ENCODE measurements around the gene MED12L.
"Not testable (repeated sequence)": the region's sequence is repeated elsewhere in the genome, so short reads cannot be mapped to it uniquely, and the experiment has no call there.

MED12L gene

DNA sequence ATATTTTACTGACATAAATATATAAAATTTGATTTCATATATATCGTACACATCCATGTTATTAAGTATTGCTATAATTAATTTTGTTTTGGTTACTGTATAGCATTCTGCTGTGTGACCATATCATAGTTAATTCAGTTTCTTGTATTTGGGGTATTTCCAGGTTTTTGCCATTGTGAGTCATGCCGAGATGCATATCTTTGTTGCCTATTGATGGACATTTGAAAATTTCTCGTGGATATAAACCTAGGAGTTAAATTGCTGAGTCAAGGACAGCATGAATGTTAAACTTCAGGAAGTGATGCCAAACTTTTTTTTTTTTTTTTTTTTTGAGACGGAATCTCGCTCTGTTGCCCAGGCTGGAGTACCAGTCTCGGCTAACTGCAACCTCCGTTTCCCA is 151.3 kb downstream of the MED12L start:
- no peaks in the 10 kb centered on the region for H3K9me3 ChIP-seq (ENCODE audit: severe bottlenecking)
- DNase-seq = no peak
- TF ChIP-seq CTCF (IDR thresholded peaks at IDR 0.05; ENCODE audit: low read depth, low read length) = no peak

GRCh38 chr3:151242006-151242405 is 156.5 kb downstream of the MED12L start:
- not testable (repeated sequence) for H3K36me3 ChIP-seq; H3K27ac ChIP-seq; H3K27me3 ChIP-seq (ENCODE audit: insufficient read depth, low read depth, severe bottlenecking); H3K9me3 ChIP-seq (ENCODE audit: severe bottlenecking); DNase-seq; H3K4me3 ChIP-seq (ENCODE audit: low read depth, low read length)

More for the DNA sequence above, 151.3 kb downstream of the MED12L start:
- Histone ChIP-seq H3K36me3 (no peaks in the 10 kb centered on the region), H3K27me3 (ENCODE audit: insufficient read depth, low read depth, severe bottlenecking) (no peaks in the 10 kb centered on the region), H3K4me3 (ENCODE audit: low read depth, low read length) (no peak overlapping the region), H3K27ac (no peak overlapping the region)

GRCh38 chr3:151248772-151249337 is 163.4 kb downstream of the MED12L start:
- DNase-seq = no peak
- Histone ChIP-seq H3K4me3 (ENCODE audit: low read depth, low read length) (no peak overlapping the region), H3K9me3 (ENCODE audit: severe bottlenecking) (no peaks in the 10 kb centered on the region), H3K27me3 (ENCODE audit: insufficient read depth, low read depth, severe bottlenecking) (no peaks in the 10 kb centered on the region), H3K27ac (no peak overlapping the region), H3K36me3 (no peaks in the 10 kb centered on the region)
- no peak for TF ChIP-seq CTCF (IDR thresholded peaks at IDR 0.05; ENCODE audit: low read depth, low read length)

DNA sequence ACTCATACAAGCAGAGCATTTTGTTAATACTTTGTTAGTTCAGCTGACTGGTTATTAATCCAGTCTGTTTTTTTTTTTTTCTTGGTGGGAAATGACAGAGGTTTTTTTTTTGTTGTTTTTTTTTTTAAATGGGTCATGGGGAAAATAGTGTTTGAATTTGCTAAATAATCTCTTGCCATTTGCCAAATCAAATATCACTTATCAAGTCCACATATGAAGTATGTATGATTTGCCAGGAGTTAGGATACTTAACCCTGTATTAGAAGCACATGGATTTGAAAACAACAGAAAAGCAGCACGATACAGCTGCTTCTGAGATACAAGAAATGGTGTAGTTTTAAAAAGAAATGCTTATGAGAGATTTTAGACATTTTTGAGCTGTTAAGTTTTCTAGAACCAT is 171.3 kb downstream of the MED12L start:
- no peak for TF ChIP-seq CTCF (IDR thresholded peaks at IDR 0.05; ENCODE audit: low read depth, low read length)
- Histone ChIP-seq H3K36me3 (no peaks in the 10 kb centered on the region), H3K27me3 (ENCODE audit: insufficient read depth, low read depth, severe bottlenecking) (no peaks in the 10 kb centered on the region), H3K9me3 (ENCODE audit: severe bottlenecking) (no peaks in the 10 kb centered on the region), H3K4me3 (ENCODE audit: low read depth, low read length) (no peak overlapping the region), H3K27ac (no peak overlapping the region)
- DNase-seq = no peak

DNA sequence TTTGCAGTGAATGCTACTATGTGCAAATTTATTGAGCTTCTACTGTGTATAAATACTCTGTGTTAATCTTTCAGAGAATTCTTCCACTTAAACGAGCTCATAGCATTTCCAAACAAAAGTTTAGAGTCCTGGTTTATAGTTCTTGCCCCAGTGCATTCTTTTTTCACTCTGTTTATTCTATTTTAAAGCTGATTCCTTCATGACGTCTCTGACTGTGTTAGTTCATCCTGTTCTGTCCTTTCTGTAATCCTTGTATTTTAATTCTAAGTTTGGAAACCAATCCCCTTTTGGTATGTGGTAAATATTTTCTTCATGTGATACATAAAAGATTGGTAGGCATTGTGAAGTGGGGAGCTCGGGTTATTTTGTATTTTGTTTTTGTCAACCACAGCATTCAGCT is 174.2 kb downstream of the MED12L start:
- no peak for DNase-seq
- no peak overlapping the region for H3K4me3 ChIP-seq (ENCODE audit: low read depth, low read length)
- no peaks in the 10 kb centered on the region for H3K27me3 ChIP-seq (ENCODE audit: insufficient read depth, low read depth, severe bottlenecking)
- H3K27ac ChIP-seq = no peak overlapping the region
- no peaks in the 10 kb centered on the region for H3K36me3 ChIP-seq
- no peaks in the 10 kb centered on the region for H3K9me3 ChIP-seq (ENCODE audit: severe bottlenecking)
- TF ChIP-seq CTCF (IDR thresholded peaks at IDR 0.05; ENCODE audit: low read depth, low read length) = no peak

DNA sequence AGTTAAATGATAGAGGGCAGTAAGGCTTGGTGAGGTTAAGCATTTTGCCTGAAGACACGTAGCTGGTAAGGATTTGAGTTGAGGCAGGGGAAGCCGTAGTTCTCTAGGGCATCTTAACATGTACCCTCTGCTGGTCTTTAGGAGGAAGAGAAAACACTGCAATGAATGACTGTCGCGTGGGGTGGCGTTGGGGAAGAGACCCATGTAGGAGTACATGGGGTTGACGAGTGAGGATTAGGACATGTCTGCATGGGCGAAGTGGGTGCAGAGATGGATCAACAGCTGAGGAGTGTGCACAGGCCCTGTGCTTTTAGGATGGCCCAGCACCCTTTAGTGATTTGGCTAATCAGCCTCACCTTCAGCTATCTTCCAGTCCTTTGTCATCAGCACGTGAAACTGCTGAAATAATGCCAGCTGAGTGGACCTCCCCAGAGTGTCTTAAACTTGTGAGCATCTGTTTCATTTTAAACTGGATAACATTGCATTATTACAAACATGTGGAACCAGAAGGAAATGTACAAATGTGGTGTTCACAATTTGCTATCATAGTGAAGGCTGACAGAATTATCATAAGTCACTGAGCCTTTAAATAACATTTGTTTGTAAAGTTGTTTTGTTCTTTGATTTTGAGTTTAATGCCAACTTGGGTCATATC is 177.5 kb downstream of the MED12L start:
- Histone ChIP-seq H3K27me3 (ENCODE audit: insufficient read depth, low read depth, severe bottlenecking) (no peaks in the 10 kb centered on the region), H3K27ac (no peak overlapping the region), H3K36me3 (no peaks in the 10 kb centered on the region), H3K4me3 (ENCODE audit: low read depth, low read length) (no peak overlapping the region), H3K9me3 (ENCODE audit: severe bottlenecking) (no peaks in the 10 kb centered on the region)
- DNase-seq = no peak
- no peak for TF ChIP-seq CTCF (IDR thresholded peaks at IDR 0.05; ENCODE audit: low read depth, low read length)

All from WERI-Rb-1 (cell line).